Sciatic nerve (tissue), 2 donors: Measurements from ENCODE around the gene FMR1NB. TPM values are rescaled to one million over a fixed set of nuclear protein-coding genes. Genes with fewer than 3 reads are reported as not detected.

Source experiments
- ATAC-seq: fragments of 200-7000 bp; cut with Tn5 transposase; one replicate; pipeline ENCODE4 v1.9.1; 2020; ENCODE audit warnings: mild to moderate bottlenecking, moderate library complexity
- DNase-seq: peaks from one replicate; pipeline ENCODE4 v3.0.0-alpha.2; 2020; ENCODE audit warnings: low spot score
- intact Hi-C: fragments of 100-400 bp; cut with DNase I; formaldehyde crosslinking; loops from one replicate; pipeline ENCODE4 v1.14.2; 2022
- total RNA-seq: library from RNA; stranded (reverse); fragmentation: NEBNext Ultra II Directional; extraction: Animal tissue kit (Norgen Biotek cat#: 25700); gene quantifications from one replicate; pipeline ENCODE4 v1.2.1, GENCODE V29; 2021
- donor health status: DM: no; HTN: no; CAD: no.
- donor health status: DM: no; HTN: no; CAD: no.

FMR1NB gene
- total RNA-seq, result not detected

GRCh38 chrX:147981038-147981752 lies at the start of gene FMR1NB:
FMR1NB (plus strand) TSS chrX:147981337; CDS start chrX:147981403, 66 bp downstream.
- intact Hi-C loops, result no loop called here
- DNase-seq (no peak), ATAC-seq (no peak)

- ATAC-seq (no peak), DNase-seq (no peak)
- intact Hi-C loops, result no loop called here
Observed at GRCh38 chrX:147933815-147934214, 47.3 kb upstream of the FMR1NB start.

- ATAC-seq, result no peak
- intact Hi-C loops, result no loop called here
- DNase-seq, result no peak
Observed at GRCh38 chrX:147935156-147935758, 45.9 kb upstream of the FMR1NB start.

GRCh38 chrX:147945286-147945685 lies 35.9 kb upstream of the FMR1NB start:
- DNase-seq (no peak), ATAC-seq (no peak)
- intact Hi-C loops, result no loop called here

- no peak for DNase-seq
- intact Hi-C loops, result no loop called here
Observed at GRCh38 chrX:147948531-147948930, 32.6 kb upstream of the FMR1NB start.

GRCh38 chrX:147950352-147950751 lies 30.8 kb upstream of the FMR1NB start:
- ATAC-seq, result no peak
- no peak for DNase-seq
- intact Hi-C loops, result no loop called here

More at GRCh38 chrX:147948531-147948930, 32.6 kb upstream of the FMR1NB start:
- no peak for ATAC-seq

- DNase-seq (peak; percentile 62), ATAC-seq (no peak)
- intact Hi-C loops, result no loop called here
Observed at GRCh38 chrX:147953976-147954375, 27.2 kb upstream of the FMR1NB start.

- intact Hi-C loops, result no loop called here
- no peak for ATAC-seq
Observed at GRCh38 chrX:147957291-147957690, 23.8 kb upstream of the FMR1NB start.

GRCh38 chrX:147958291-147958690 lies 22.8 kb upstream of the FMR1NB start:
- intact Hi-C loops, result no loop called here
- DNase-seq, result no peak

More at GRCh38 chrX:147957291-147957690, 23.8 kb upstream of the FMR1NB start:
- no peak for DNase-seq

GRCh38 chrX:147960722-147961121 lies 20.4 kb upstream of the FMR1NB start:
- DNase-seq (no peak), ATAC-seq (no peak)
- intact Hi-C loops, result no loop called here

More at GRCh38 chrX:147958291-147958690, 22.8 kb upstream of the FMR1NB start:
- ATAC-seq, result no peak

- ATAC-seq (no peak), DNase-seq (no peak)
- intact Hi-C loops, result no loop called here
Observed at GRCh38 chrX:147962476-147962875, 18.7 kb upstream of the FMR1NB start.

- DNase-seq (no peak), ATAC-seq (no peak)
- intact Hi-C loops, result no loop called here
Observed at GRCh38 chrX:147978931-147979330, 2.2 kb upstream of the FMR1NB start.

- DNase-seq (no peak), ATAC-seq (no peak)
- intact Hi-C loops, result no loop called here
Observed at GRCh38 chrX:148020329-148020728, 39.2 kb downstream of the FMR1NB start.

GRCh38 chrX:148024425-148025148 lies 43.5 kb downstream of the FMR1NB start:
- ATAC-seq (no peak), DNase-seq (no peak)
- intact Hi-C loops, result no loop called here

GRCh38 chrX:148035380-148035779 lies 54.2 kb downstream of the FMR1NB start:
- ATAC-seq (no peak), DNase-seq (no peak)
- intact Hi-C loops, result no loop called here

GRCh38 chrX:148037020-148037419 lies 55.9 kb downstream of the FMR1NB start:
- intact Hi-C loops, result no loop called here
- DNase-seq, result no peak
- ATAC-seq, result no peak

- intact Hi-C loops, result no loop called here
- DNase-seq (no peak), ATAC-seq (no peak)
Observed at GRCh38 chrX:148043271-148043855, 62.2 kb downstream of the FMR1NB start.

GRCh38 chrX:148047200-148047599 lies 66.1 kb downstream of the FMR1NB start:
- intact Hi-C loops, result no loop called here
- no peak for ATAC-seq
- DNase-seq, result no peak

- intact Hi-C loops, result no loop called here
- DNase-seq (no peak), ATAC-seq (no peak)
Observed at GRCh38 chrX:148049441-148049840, 68.3 kb downstream of the FMR1NB start.

GRCh38 chrX:148051973-148052372 lies 70.8 kb downstream of the FMR1NB start:
- intact Hi-C loops, result no loop called here
- no peak for DNase-seq
- no peak for ATAC-seq
